ENCODE data around the gene P2RY12.

DNA sequence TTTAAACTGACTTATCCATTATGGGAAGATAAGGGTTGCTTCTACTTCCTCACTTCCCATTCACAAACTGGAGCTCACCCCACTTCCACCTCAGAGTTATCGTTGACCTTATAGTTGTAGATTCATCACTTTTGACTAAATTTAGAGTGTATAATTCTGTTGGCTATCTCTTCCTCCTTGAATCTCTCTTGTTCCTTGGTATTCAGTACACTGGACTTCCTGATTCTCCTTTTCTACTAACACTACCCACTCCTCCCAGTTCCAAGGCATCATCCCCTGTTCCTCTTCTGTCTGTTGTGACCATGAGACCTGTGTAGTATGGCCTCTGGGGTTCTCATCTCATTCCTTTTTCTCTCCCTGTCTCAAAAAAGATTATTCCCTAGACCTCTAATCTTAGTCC lies 62.0 kb downstream of the P2RY12 start:
- TF ChIP-seq, protein P1, sequence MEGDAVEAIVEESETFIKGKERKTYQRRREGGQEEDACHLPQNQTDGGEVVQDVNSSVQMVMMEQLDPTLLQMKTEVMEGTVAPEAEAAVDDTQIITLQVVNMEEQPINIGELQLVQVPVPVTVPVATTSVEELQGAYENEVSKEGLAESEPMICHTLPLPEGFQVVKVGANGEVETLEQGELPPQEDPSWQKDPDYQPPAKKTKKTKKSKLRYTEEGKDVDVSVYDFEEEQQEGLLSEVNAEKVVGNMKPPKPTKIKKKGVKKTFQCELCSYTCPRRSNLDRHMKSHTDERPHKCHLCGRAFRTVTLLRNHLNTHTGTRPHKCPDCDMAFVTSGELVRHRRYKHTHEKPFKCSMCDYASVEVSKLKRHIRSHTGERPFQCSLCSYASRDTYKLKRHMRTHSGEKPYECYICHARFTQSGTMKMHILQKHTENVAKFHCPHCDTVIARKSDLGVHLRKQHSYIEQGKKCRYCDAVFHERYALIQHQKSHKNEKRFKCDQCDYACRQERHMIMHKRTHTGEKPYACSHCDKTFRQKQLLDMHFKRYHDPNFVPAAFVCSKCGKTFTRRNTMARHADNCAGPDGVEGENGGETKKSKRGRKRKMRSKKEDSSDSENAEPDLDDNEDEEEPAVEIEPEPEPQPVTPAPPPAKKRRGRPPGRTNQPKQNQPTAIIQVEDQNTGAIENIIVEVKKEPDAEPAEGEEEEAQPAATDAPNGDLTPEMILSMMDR (IDR thresholded peaks at IDR 0.05), result no peak
- TF ChIP-seq EZH2 (IDR thresholded peaks at IDR 0.05; ENCODE audit: borderline replicate concordance, insufficient read depth, low read depth, low read length, poor library complexity, severe bottlenecking), result no peak
